Liver (tissue), 3 donors: Measurements from ENCODE around the gene FAM241A.
A peak's percentile ranks its signal among the peaks of the same experiment; 100 is the strongest.

Source experiments
- CTCF ChIP-seq: fragments of 150-350 bp; IDR thresholded peaks from 2 replicates; pipeline ENCODE4 v1.5.1; 2017; ENCODE audit warnings: improper control_type of control experiment, low read depth, low read length; ENCODE audit not compliant: missing input control
- HNF4A ChIP-seq, 2 donors: conservative IDR thresholded peaks; 2 replicates each; pipeline ENCODE4 v1.6.1; 2016; ENCODE audit warnings: antibody characterized with exemption in 2 of 2, mild to moderate bottlenecking in 2 of 2
- MAX ChIP-seq: IDR thresholded peaks from 2 replicates; pipeline ENCODE4 v1.6.1; 2016; ENCODE audit warnings: antibody characterized with exemption
- NR2F2 ChIP-seq: IDR thresholded peaks from 2 replicates; pipeline ENCODE4 v1.6.1; 2016; ENCODE audit warnings: antibody characterized with exemption
- donor health status: healthy.
- donor health status: healthy.

GRCh38 chr4:112231779-112232713 lies 86.8 kb downstream of the FAM241A start, which contains the start of gene AP1AR:
- TF ChIP-seq CTCF (peak; percentile 12), MAX (no peak), HNF4A (conservative IDR thresholded peaks at IDR 0.05) (no peak), NR2F2 (no peak)
